ENCODE results near the gene TPM2.

TPM2 gene

GRCh38 chr9:35669331-35670145, 20.2 kb downstream of the TPM2 start:
- H3K4me3 ChIP-seq (ENCODE audit: low read depth in 1 of 5, low read length in 5 of 5) = no peak overlapping the region
- H3K36me3 ChIP-seq (ENCODE audit: control insufficient read depth in 5 of 5, insufficient read depth in 5 of 5, low read length in 5 of 5) = no peaks in the 10 kb centered on the region
- no peak overlapping the region for H3K27ac ChIP-seq (ENCODE audit: low read depth, low read length)
- H3K9ac ChIP-seq (ENCODE audit: low read length in 5 of 5) = no peak overlapping the region
- peaks cover 0 to 18% (median 16%) of the 10 kb centered on the region in 5 donors for H3K4me1 ChIP-seq (ENCODE audit: control insufficient read depth in 5 of 5, insufficient read depth in 5 of 5, low read length in 5 of 5)
- no peaks in the 10 kb centered on the region for H3K9me3 ChIP-seq (ENCODE audit: control insufficient read depth in 5 of 5, low read length in 5 of 5)
- no peaks in the 10 kb centered on the region for H3K27me3 ChIP-seq (ENCODE audit: control insufficient read depth in 5 of 5, insufficient read depth in 4 of 5, low read length in 5 of 5)

- Histone ChIP-seq H3K4me1 (ENCODE audit: control insufficient read depth in 5 of 5, insufficient read depth in 5 of 5, low read length in 5 of 5) (peaks cover 0 to 16% (median 12%) of the 10 kb centered on the region in 5 donors), H3K27ac (ENCODE audit: low read depth, low read length) (no peak overlapping the region), H3K36me3 (ENCODE audit: control insufficient read depth in 5 of 5, insufficient read depth in 5 of 5, low read length in 5 of 5) (no peaks in the 10 kb centered on the region), H3K27me3 (ENCODE audit: control insufficient read depth in 5 of 5, insufficient read depth in 4 of 5, low read length in 5 of 5) (no peaks in the 10 kb centered on the region), H3K9ac (ENCODE audit: low read length in 5 of 5) (no peak overlapping the region), H3K4me3 (ENCODE audit: low read depth in 1 of 5, low read length in 5 of 5) (no peak overlapping the region), H3K9me3 (ENCODE audit: control insufficient read depth in 5 of 5, low read length in 5 of 5) (no peaks in the 10 kb centered on the region)
Measured at GRCh38 chr9:35667939-35668338, 21.8 kb downstream of the TPM2 start.

- Histone ChIP-seq H3K27ac (ENCODE audit: low read depth, low read length) (no peak overlapping the region), H3K4me1 (ENCODE audit: control insufficient read depth in 5 of 5, insufficient read depth in 5 of 5, low read length in 5 of 5) (peaks cover 0 to 22% (median 20%) of the 10 kb centered on the region in 5 donors), H3K4me3 (ENCODE audit: low read depth in 1 of 5, low read length in 5 of 5) (no peak overlapping the region), H3K9ac (ENCODE audit: low read length in 5 of 5) (no peak overlapping the region), H3K36me3 (ENCODE audit: control insufficient read depth in 5 of 5, insufficient read depth in 5 of 5, low read length in 5 of 5) (peaks cover 0 to 7% (median 0%) of the 10 kb centered on the region in 5 donors), H3K27me3 (ENCODE audit: control insufficient read depth in 5 of 5, insufficient read depth in 4 of 5, low read length in 5 of 5) (no peaks in the 10 kb centered on the region), H3K9me3 (ENCODE audit: control insufficient read depth in 5 of 5, low read length in 5 of 5) (no peaks in the 10 kb centered on the region)
Measured at GRCh38 chr9:35666549-35666948, 23.2 kb downstream of the TPM2 start.

- no peak overlapping the region for H3K27ac ChIP-seq (ENCODE audit: low read depth, low read length)
Measured at GRCh38 chr9:35666045-35666444, 23.7 kb downstream of the TPM2 start.

GRCh38 chr9:35665471-35665818, 24.3 kb downstream of the TPM2 start:
- H3K9ac ChIP-seq (ENCODE audit: low read length in 5 of 5) = peak overlapping the region in 4 of 5 donors; percentile 65 to 80 (median 66)
- H3K36me3 ChIP-seq (ENCODE audit: control insufficient read depth in 5 of 5, insufficient read depth in 5 of 5, low read length in 5 of 5) = peaks cover 0 to 14% (median 7%) of the 10 kb centered on the region in 5 donors
- no peak overlapping the region for H3K27ac ChIP-seq (ENCODE audit: low read depth, low read length)
- peaks cover 0 to 32% (median 29%) of the 10 kb centered on the region in 5 donors for H3K4me1 ChIP-seq (ENCODE audit: control insufficient read depth in 5 of 5, insufficient read depth in 5 of 5, low read length in 5 of 5)
- H3K27me3 ChIP-seq (ENCODE audit: control insufficient read depth in 5 of 5, insufficient read depth in 4 of 5, low read length in 5 of 5) = no peaks in the 10 kb centered on the region
- no peaks in the 10 kb centered on the region for H3K9me3 ChIP-seq (ENCODE audit: control insufficient read depth in 5 of 5, low read length in 5 of 5)
- H3K4me3 ChIP-seq (ENCODE audit: low read depth in 1 of 5, low read length in 5 of 5) = peak overlapping the region; percentile 67 to 77 (median 68)

More at GRCh38 chr9:35666045-35666444, 23.7 kb downstream of the TPM2 start:
- peaks cover 0 to 26% (median 23%) of the 10 kb centered on the region in 5 donors for H3K4me1 ChIP-seq (ENCODE audit: control insufficient read depth in 5 of 5, insufficient read depth in 5 of 5, low read length in 5 of 5)
- peaks cover 0 to 8% (median 1%) of the 10 kb centered on the region in 5 donors for H3K36me3 ChIP-seq (ENCODE audit: control insufficient read depth in 5 of 5, insufficient read depth in 5 of 5, low read length in 5 of 5)
- no peaks in the 10 kb centered on the region for H3K9me3 ChIP-seq (ENCODE audit: control insufficient read depth in 5 of 5, low read length in 5 of 5)
- no peak overlapping the region for H3K4me3 ChIP-seq (ENCODE audit: low read depth in 1 of 5, low read length in 5 of 5)
- H3K9ac ChIP-seq (ENCODE audit: low read length in 5 of 5) = no peak overlapping the region
- H3K27me3 ChIP-seq (ENCODE audit: control insufficient read depth in 5 of 5, insufficient read depth in 4 of 5, low read length in 5 of 5) = no peaks in the 10 kb centered on the region

- Histone ChIP-seq H3K27me3 (ENCODE audit: control insufficient read depth in 5 of 5, insufficient read depth in 4 of 5, low read length in 5 of 5) (no peaks in the 10 kb centered on the region), H3K9me3 (ENCODE audit: control insufficient read depth in 5 of 5, low read length in 5 of 5) (no peaks in the 10 kb centered on the region), H3K36me3 (ENCODE audit: control insufficient read depth in 5 of 5, insufficient read depth in 5 of 5, low read length in 5 of 5) (peaks cover 0 to 20% (median 11%) of the 10 kb centered on the region in 5 donors), H3K9ac (ENCODE audit: low read length in 5 of 5) (peak within 1 kb of the TSS in 4 of 5 donors; percentile 65 to 80 (median 66)), H3K27ac (ENCODE audit: low read depth, low read length) (no peak within 1 kb of the TSS), H3K4me1 (ENCODE audit: control insufficient read depth in 5 of 5, insufficient read depth in 5 of 5, low read length in 5 of 5) (peaks cover 2 to 38% (median 34%) of the 10 kb centered on the region in 5 donors), H3K4me3 (ENCODE audit: low read depth in 1 of 5, low read length in 5 of 5) (peak within 1 kb of the TSS; percentile 67 to 77 (median 68))
Measured at GRCh38 chr9:35664531-35665470, 24.9 kb downstream of the TPM2 start, which contains the start of gene ARHGEF39. Gene ARHGEF39 (minus strand): TSS chr9:35665195. CDS start chr9:35665169, 26 bp downstream.

- H3K36me3 ChIP-seq (ENCODE audit: control insufficient read depth in 5 of 5, insufficient read depth in 5 of 5, low read length in 5 of 5) = peaks cover 0 to 20% (median 11%) of the 10 kb centered on the region in 5 donors
- peaks cover 14 to 53% (median 46%) of the 10 kb centered on the region in 5 donors for H3K4me1 ChIP-seq (ENCODE audit: control insufficient read depth in 5 of 5, insufficient read depth in 5 of 5, low read length in 5 of 5)
- no peak overlapping the region for H3K9ac ChIP-seq (ENCODE audit: low read length in 5 of 5)
- H3K27ac ChIP-seq (ENCODE audit: low read depth, low read length) = no peak overlapping the region
- H3K9me3 ChIP-seq (ENCODE audit: control insufficient read depth in 5 of 5, low read length in 5 of 5) = no peaks in the 10 kb centered on the region
- no peak overlapping the region for H3K4me3 ChIP-seq (ENCODE audit: low read depth in 1 of 5, low read length in 5 of 5)
- H3K27me3 ChIP-seq (ENCODE audit: control insufficient read depth in 5 of 5, insufficient read depth in 4 of 5, low read length in 5 of 5) = no peaks in the 10 kb centered on the region
Measured at GRCh38 chr9:35662437-35662836, 27.3 kb downstream of the TPM2 start.

GRCh38 chr9:35661756-35662350, 27.9 kb downstream of the TPM2 start:
- Histone ChIP-seq H3K27ac (ENCODE audit: low read depth, low read length) (peak overlapping the region; percentile 95), H3K9me3 (ENCODE audit: control insufficient read depth in 5 of 5, low read length in 5 of 5) (no peaks in the 10 kb centered on the region), H3K36me3 (ENCODE audit: control insufficient read depth in 5 of 5, insufficient read depth in 5 of 5, low read length in 5 of 5) (peaks cover 0 to 20% (median 11%) of the 10 kb centered on the region in 5 donors), H3K27me3 (ENCODE audit: control insufficient read depth in 5 of 5, insufficient read depth in 4 of 5, low read length in 5 of 5) (no peaks in the 10 kb centered on the region), H3K9ac (ENCODE audit: low read length in 5 of 5) (peak overlapping the region in 2 of 5 donors; percentile 2 to 43), H3K4me3 (ENCODE audit: low read depth in 1 of 5, low read length in 5 of 5) (no peak overlapping the region), H3K4me1 (ENCODE audit: control insufficient read depth in 5 of 5, insufficient read depth in 5 of 5, low read length in 5 of 5) (peaks cover 16 to 58% (median 51%) of the 10 kb centered on the region in 5 donors)

GRCh38 chr9:35660966-35661415, 28.7 kb downstream of the TPM2 start:
- Histone ChIP-seq H3K27ac (ENCODE audit: low read depth, low read length) (peak overlapping the region; percentile 95), H3K9ac (ENCODE audit: low read length in 5 of 5) (peak overlapping the region in 3 of 5 donors; percentile 43 to 94 (median 51)), H3K9me3 (ENCODE audit: control insufficient read depth in 5 of 5, low read length in 5 of 5) (no peaks in the 10 kb centered on the region), H3K36me3 (ENCODE audit: control insufficient read depth in 5 of 5, insufficient read depth in 5 of 5, low read length in 5 of 5) (peaks cover 0 to 20% (median 11%) of the 10 kb centered on the region in 5 donors), H3K4me3 (ENCODE audit: low read depth in 1 of 5, low read length in 5 of 5) (peak overlapping the region in 1 of 5 donors; percentile 25), H3K4me1 (ENCODE audit: control insufficient read depth in 5 of 5, insufficient read depth in 5 of 5, low read length in 5 of 5) (peaks cover 17 to 59% (median 48%) of the 10 kb centered on the region in 5 donors), H3K27me3 (ENCODE audit: control insufficient read depth in 5 of 5, insufficient read depth in 4 of 5, low read length in 5 of 5) (no peaks in the 10 kb centered on the region)
